Effector memory CD4-positive, alpha-beta T cell (primary cell): Measurements from ENCODE around the gene ARMC6.
"Not testable (repeated sequence)": the region's sequence is repeated elsewhere in the genome, so short reads cannot be mapped to it uniquely, and the experiment has no call there.

Experiments
- DNase-seq, 3 donors: peaks; one replicate each; pipeline ENCODE4 v3.0.0-alpha.2; 2020
- H3K27ac ChIP-seq: 2 replicates; pipeline ENCODE4 v1.7.0; 2013; ENCODE audit warnings: mild to moderate bottlenecking, low read length, moderate library complexity; ENCODE audit not compliant: insufficient read depth, poor library complexity, severe bottlenecking
- H3K27me3 ChIP-seq: replicated peaks from 2 replicates; pipeline ENCODE4 v1.7.0; 2013; ENCODE audit warnings: mild to moderate bottlenecking, low read length; ENCODE audit not compliant: insufficient read depth, control insufficient read depth, poor library complexity, severe bottlenecking
- H3K36me3 ChIP-seq: 2 replicates; pipeline ENCODE4 v1.7.0; 2013; ENCODE audit warnings: mild to moderate bottlenecking, low read length, moderate library complexity; ENCODE audit not compliant: control insufficient read depth, insufficient read depth
- H3K4me1 ChIP-seq: 2 replicates; pipeline ENCODE4 v1.7.0; 2013; ENCODE audit warnings: low read length, mild to moderate bottlenecking; ENCODE audit not compliant: control insufficient read depth, insufficient read depth, poor library complexity, severe bottlenecking
- H3K4me3 ChIP-seq: 2 replicates; pipeline ENCODE4 v1.7.0; 2013; ENCODE audit warnings: low read length, low read depth, mild to moderate bottlenecking; ENCODE audit not compliant: insufficient read depth, poor library complexity, severe bottlenecking
- H3K9me3 ChIP-seq: 2 replicates; pipeline ENCODE4 v1.7.0; 2013; ENCODE audit warnings: mild to moderate bottlenecking, low read length, moderate library complexity; ENCODE audit not compliant: control insufficient read depth

The ARMC6 gene

DNA sequence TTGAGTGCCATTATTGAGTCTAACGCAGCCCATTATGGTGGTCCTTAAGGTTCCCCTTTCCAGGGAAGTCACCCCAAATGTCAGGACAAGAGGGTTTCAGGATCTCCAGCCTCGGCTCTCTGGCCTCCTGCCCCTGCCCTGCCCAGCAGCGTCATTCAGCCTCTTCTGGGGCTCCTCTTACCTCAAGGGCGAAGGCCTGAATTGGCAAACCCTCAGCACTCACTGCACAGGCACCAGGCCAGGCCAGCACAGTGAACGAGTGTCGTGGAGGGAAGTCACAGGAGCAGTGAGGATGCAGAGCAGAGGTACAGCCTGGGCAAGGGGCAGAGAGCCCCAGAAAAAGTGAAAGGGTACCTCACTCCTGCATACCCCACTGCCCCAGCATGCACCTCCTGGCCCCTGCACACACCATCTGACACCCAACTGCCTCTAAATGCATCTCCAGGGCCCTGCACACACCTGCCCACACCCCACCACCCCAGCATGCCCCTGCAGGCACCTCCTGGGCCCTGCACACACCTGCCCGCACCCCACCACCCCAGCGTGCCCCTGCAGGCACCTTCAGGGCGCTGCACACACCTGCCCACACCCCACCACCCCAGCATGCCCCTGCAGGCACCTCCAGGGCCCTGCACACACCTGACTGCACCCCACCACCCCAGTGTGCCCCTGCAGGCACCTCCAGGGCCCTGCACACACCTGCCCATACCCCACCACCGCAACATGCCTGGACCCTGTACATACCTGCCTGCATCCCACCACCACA, 50.2 kb downstream of the ARMC6 start:
- Histone ChIP-seq H3K9me3 (no peaks in the 10 kb centered on the region), H3K4me1 (no peaks in the 10 kb centered on the region), H3K4me3 (no peak overlapping the region), H3K27ac (no peak overlapping the region), H3K27me3 (no peaks in the 10 kb centered on the region), H3K36me3 (no peaks in the 10 kb centered on the region)
- DNase-seq, result no peak

GRCh38 chr19:19087676-19088075, 54.3 kb downstream of the ARMC6 start:
- no peak for DNase-seq
- Histone ChIP-seq H3K4me1 (no peaks in the 10 kb centered on the region), H3K9me3 (no peaks in the 10 kb centered on the region), H3K27me3 (no peaks in the 10 kb centered on the region), H3K36me3 (no peaks in the 10 kb centered on the region), H3K4me3 (no peak overlapping the region), H3K27ac (no peak overlapping the region)

DNA sequence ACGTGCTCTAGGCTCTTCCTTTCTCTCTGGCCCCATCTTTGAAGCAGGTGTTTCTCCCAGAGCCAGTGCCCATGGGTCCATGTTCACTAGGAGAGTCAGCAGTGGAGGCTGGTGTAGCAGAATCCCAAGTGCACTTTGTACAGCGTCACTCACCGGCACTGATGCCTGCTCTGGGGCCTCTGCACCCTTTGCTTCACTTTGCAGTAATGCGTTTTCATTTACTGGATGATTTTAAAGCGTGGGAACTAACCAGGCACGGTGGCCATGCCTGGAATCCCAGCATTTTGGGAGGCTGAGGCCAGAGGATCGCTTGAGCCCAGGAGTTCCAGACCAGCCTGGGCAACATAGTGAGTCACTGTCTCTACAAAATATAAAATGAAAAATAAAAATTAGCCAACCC, 61.1 kb downstream of the ARMC6 start:
- Histone ChIP-seq H3K27ac (no peak overlapping the region), H3K4me1 (no peaks in the 10 kb centered on the region), H3K9me3 (no peaks in the 10 kb centered on the region), H3K27me3 (no peaks in the 10 kb centered on the region), H3K36me3 (no peaks in the 10 kb centered on the region), H3K4me3 (no peak overlapping the region)
- no peak for DNase-seq

- H3K27me3 ChIP-seq, result no peaks in the 10 kb centered on the region
- no peaks in the 10 kb centered on the region for H3K9me3 ChIP-seq
- no peak for DNase-seq
- no peak overlapping the region for H3K27ac ChIP-seq
- H3K36me3 ChIP-seq, result peaks cover 4% of the 10 kb centered on the region
- no peaks in the 10 kb centered on the region for H3K4me1 ChIP-seq
- no peak overlapping the region for H3K4me3 ChIP-seq
Observed at GRCh38 chr19:19095691-19096090, 62.3 kb downstream of the ARMC6 start.

DNA sequence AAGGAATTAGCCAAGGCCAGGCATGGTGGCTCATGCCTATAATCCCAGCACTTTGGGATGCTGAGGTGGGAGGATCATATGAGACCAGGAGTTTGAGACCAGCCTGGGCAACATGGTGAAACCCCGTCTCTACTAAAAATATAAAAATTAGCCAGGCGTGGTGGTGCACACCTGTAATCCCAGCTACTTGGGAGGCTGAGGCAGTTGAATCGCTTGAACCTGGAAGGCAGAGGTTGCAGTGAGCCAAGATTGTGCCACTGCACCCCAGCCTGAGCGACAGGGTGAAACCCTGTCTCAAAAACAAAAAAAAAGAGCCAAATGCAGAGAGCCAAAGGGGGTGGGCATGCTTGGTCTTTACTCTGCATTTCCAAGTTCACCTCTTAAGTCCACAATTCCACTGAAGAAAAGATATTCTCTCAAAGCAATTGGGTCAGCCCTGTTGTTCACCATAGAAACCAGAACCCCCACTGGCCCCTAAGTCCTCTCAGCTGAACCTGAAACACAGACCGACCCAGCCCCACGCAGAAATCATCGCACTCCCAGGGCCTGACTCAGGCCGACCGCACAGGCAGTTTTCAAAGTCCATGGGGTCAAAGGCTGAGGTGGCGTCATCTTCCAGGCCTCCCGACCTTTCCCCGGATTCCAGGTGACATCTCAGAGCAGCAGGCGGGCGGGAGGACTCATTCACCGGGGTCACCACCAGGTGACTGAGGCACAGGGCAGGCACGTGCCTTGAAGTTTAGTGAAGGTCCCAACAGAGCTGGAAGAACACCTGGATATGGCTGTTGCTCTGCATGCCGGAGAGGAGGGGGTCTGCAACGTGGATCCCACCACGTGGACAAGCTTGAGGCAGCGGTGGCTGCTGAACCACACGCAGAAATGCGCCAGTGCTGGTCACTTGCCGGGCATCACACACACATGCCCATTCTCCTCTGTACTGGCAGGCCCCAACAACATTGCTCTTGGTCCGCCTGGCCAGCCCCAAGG, 63.5 kb downstream of the ARMC6 start:
- no peaks in the 10 kb centered on the region for H3K4me1 ChIP-seq
- H3K36me3 ChIP-seq, result peaks cover 14% of the 10 kb centered on the region
- H3K9me3 ChIP-seq, result no peaks in the 10 kb centered on the region
- no peaks in the 10 kb centered on the region for H3K27me3 ChIP-seq
- no peak for DNase-seq
- H3K27ac ChIP-seq, result no peak overlapping the region
- no peak overlapping the region for H3K4me3 ChIP-seq

GRCh38 chr19:19098084-19098702, 64.8 kb downstream of the ARMC6 start:
- no peaks in the 10 kb centered on the region for H3K27me3 ChIP-seq
- H3K4me1 ChIP-seq, result no peaks in the 10 kb centered on the region
- no peaks in the 10 kb centered on the region for H3K9me3 ChIP-seq
- peaks cover 14% of the 10 kb centered on the region for H3K36me3 ChIP-seq
- no peak overlapping the region for H3K4me3 ChIP-seq
- no peak overlapping the region for H3K27ac ChIP-seq
- no peak for DNase-seq

- H3K27me3 ChIP-seq, result no peaks in the 10 kb centered on the region
- H3K4me1 ChIP-seq, result no peaks in the 10 kb centered on the region
- H3K36me3 ChIP-seq, result peaks cover 14% of the 10 kb centered on the region
- H3K27ac ChIP-seq, result no peak overlapping the region
- no peak for DNase-seq
- no peak overlapping the region for H3K4me3 ChIP-seq
- no peaks in the 10 kb centered on the region for H3K9me3 ChIP-seq
Observed at GRCh38 chr19:19098703-19099632, 65.6 kb downstream of the ARMC6 start.

DNA sequence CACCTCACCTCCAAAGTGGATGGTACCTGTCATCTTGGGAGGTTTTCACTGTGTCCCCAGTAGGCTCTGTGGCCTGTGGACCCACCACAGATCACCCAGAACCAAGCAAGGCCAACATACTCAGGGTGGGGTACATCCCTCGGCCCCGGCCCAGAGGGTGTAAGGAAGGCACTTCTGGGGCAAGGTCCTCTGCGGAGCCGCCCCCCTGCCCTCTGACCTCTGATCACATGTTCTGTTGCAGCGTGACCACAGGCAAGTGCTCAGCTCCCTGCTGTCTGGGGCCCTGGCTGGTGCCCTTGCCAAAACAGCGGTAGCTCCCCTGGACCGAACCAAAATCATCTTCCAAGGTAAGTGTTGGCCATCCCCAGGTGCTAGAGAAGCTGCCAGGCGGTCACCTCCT, 68.1 kb downstream of the ARMC6 start:
- H3K4me1 ChIP-seq, result no peaks in the 10 kb centered on the region
- H3K4me3 ChIP-seq, result no peak overlapping the region
- no peaks in the 10 kb centered on the region for H3K27me3 ChIP-seq
- no peak for DNase-seq
- no peak overlapping the region for H3K27ac ChIP-seq
- H3K36me3 ChIP-seq, result peaks cover 14% of the 10 kb centered on the region
- no peaks in the 10 kb centered on the region for H3K9me3 ChIP-seq

DNA sequence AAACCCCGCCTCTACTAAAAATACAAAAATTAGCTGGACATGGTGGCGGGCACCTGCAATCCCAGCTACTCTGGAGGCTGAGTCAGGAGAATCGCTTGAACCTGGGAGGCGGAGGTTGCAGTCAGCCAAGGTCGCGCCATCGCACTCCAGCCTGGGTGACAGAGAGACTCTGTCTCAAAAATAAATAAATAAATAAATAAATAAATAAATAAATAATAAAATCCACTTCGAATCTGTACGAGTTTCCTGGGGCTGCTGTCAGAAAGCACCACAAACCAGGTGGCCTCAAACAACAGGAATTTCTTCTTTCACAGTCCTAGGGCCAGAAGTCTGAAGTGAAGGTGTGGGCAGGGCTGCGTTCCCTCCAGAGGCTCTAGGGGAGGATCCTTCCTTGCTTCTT, 69.2 kb downstream of the ARMC6 start:
- not testable (repeated sequence) for H3K27me3 ChIP-seq, DNase-seq, H3K4me3 ChIP-seq, H3K27ac ChIP-seq, H3K4me1 ChIP-seq, H3K9me3 ChIP-seq
- H3K36me3 ChIP-seq, result peaks cover 14% of the 10 kb centered on the region
